D721Med (cell line): ENCODE data around the gene CGREF1.

ENCODE experiments used
- DNase-seq: peaks from one replicate; pipeline ENCODE4 v3.0.0; 2011; ENCODE audit warnings: low spot score; ENCODE audit not compliant: insufficient read length
- FAIRE-seq: peaks from 2 replicates; lab custom pipeline; 2011; peaks lifted over from hg19 to GRCh38; lab: Jason Lieb, UNC
- CTCF ChIP-seq: IDR thresholded peaks from 2 replicates; pipeline ENCODE4 v1.5.1; 2012; ENCODE audit warnings: mild to moderate bottlenecking, control low read depth; ENCODE audit not compliant: insufficient read depth; ENCODE audit errors: missing control alignments

Gene CGREF1

GRCh38 chr2:27155069-27155520 is 36.2 kb upstream of the CGREF1 start:
- no peak for FAIRE-seq
- no peak for DNase-seq
- no peak for TF ChIP-seq CTCF

GRCh38 chr2:27154488-27154887 is 35.6 kb upstream of the CGREF1 start:
- FAIRE-seq: no peak
- no peak for TF ChIP-seq CTCF

GRCh38 chr2:27152796-27153464 is 34.0 kb upstream of the CGREF1 start:
- FAIRE-seq (no peak), DNase-seq (no peak)
- no peak for TF ChIP-seq CTCF

More at GRCh38 chr2:27154488-27154887, 35.6 kb upstream of the CGREF1 start:
- DNase-seq: no peak

GRCh38 chr2:27152102-27152795 is 33.3 kb upstream of the CGREF1 start:
- no peak for TF ChIP-seq CTCF
- no peak for DNase-seq
- no peak for FAIRE-seq

- FAIRE-seq (no peak), DNase-seq (no peak)
- TF ChIP-seq CTCF: no peak
Observed at GRCh38 chr2:27150639-27151230, 31.8 kb upstream of the CGREF1 start.

GRCh38 chr2:27149570-27150405 is 30.9 kb upstream of the CGREF1 start:
- DNase-seq (no peak), FAIRE-seq (no peak)
- no peak for TF ChIP-seq CTCF
